ENCODE results near the gene PLVAP. TPM values are rescaled to one million over a fixed set of nuclear protein-coding genes. Genes with fewer than 3 reads are reported as not detected.
A peak's percentile ranks its signal among the peaks of the same experiment; 100 is the strongest.

The PLVAP gene
- total RNA-seq, 1 experiment from 2014 or later, result not detected

DNA sequence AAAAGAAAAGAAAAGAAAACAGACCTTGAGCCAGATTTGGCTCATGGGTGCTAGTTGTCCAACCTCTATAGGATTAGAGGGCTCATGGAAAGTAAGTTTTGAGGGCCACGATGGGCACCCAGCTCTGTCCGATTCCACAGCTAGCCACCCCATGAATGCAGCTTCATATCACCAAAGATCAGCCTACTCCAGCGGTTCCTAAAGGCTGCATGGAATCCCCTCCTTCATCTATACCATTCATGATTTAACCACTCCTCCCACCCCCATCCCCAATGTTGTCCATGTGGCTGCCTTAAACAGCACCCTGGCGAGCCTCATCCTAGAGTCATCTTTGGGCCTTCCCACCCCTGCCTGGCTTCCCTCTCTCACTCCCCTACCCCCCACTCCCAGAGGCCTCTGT, 44.8 kb upstream of the PLVAP start:
- H3K27me3 Mint-ChIP-seq (ENCODE audit: low read depth), result peaks cover 7% of the 10 kb centered on the region
- Histone ChIP-seq H3K23me2 (ENCODE audit: insufficient read length, low read depth, low read length, poor library complexity, severe bottlenecking) (peaks cover 11% of the 10 kb centered on the region), H3K18ac (ENCODE audit: insufficient read length, low read depth, low read length) (no peak overlapping the region), H2AK5ac (ENCODE audit: insufficient read length, low read length) (no peak overlapping the region), H3K27ac (ENCODE audit: insufficient read length, low read depth, low read length) (no peak overlapping the region), H3T11ph (ENCODE audit: low read length) (no peak overlapping the region), H2AFZ (ENCODE audit: low read length) (no peak overlapping the region), H3K9ac (ENCODE audit: extremely low read depth, insufficient read length, low read length) (no peak overlapping the region), H3K27me3 (ENCODE audit: insufficient read depth, low read length) (no peaks in the 10 kb centered on the region), H2BK12ac (ENCODE audit: insufficient read length, low read depth, low read length) (no peak overlapping the region), H4K20me1 (ENCODE audit: control insufficient read depth, insufficient read depth, insufficient read length) (no peaks in the 10 kb centered on the region), H4K91ac (ENCODE audit: insufficient read length, low read depth, low read length) (no peak overlapping the region), H3K79me1 (ENCODE audit: insufficient read depth, low read depth, low read length, poor library complexity, severe bottlenecking) (no peaks in the 10 kb centered on the region), H2BK20ac (ENCODE audit: low read depth, low read length, poor library complexity, severe bottlenecking) (no peak overlapping the region), H2BK5ac (ENCODE audit: insufficient read length, low read length) (no peak overlapping the region), H2BK120ac (ENCODE audit: low read depth, low read length, poor library complexity, severe bottlenecking) (no peak overlapping the region), H3K4me2 (ENCODE audit: insufficient read depth, insufficient read length, low read length) (no peak overlapping the region), H2BK15ac (ENCODE audit: low read depth, low read length) (no peak overlapping the region), H3K4me1 (ENCODE audit: insufficient read depth, low read length) (no peaks in the 10 kb centered on the region; the same call in 1 of the 2 replicates), H3K23ac (ENCODE audit: insufficient read length, low read depth, low read length) (no peak overlapping the region), H3K79me2 (ENCODE audit: insufficient read depth, low read length) (no peaks in the 10 kb centered on the region), H3K56ac (ENCODE audit: insufficient read length, low read depth, low read length) (no peak overlapping the region), H4K5ac (ENCODE audit: insufficient read length, low read depth, low read length) (no peak overlapping the region), H4K8ac (replicated peaks; ENCODE audit: insufficient read length, low read depth, low read length) (no peak overlapping the region), H3K14ac (ENCODE audit: insufficient read depth, low read length) (no peak overlapping the region), H3K9me3 (ENCODE audit: control insufficient read depth, low read depth, low read length) (no peaks in the 10 kb centered on the region), H3K4ac (ENCODE audit: low read depth, low read length) (no peak overlapping the region)
- WGBS (ENCODE audit: extremely low coverage, insufficient read length, low lambda C conversion rate), result no CpG with 5 or more reads among the region's 4 CpGs
- H3K4me1 Mint-ChIP-seq, result peaks cover 19 to 34% of the 10 kb centered on the region in 2 experiments
- H3K27ac Mint-ChIP-seq, result no peak overlapping the region
- H3K4me3 Mint-ChIP-seq, result peak overlapping the region in 1 of 2 experiments; percentile 26; a peak in 1 of 5 replicates
- peaks cover 0 to 10% (median 4%) of the 10 kb centered on the region in 3 experiments; a peak in 2 of 7 replicates for H3K36me3 Mint-ChIP-seq (ENCODE audit: insufficient read depth in 1 of 3, low read depth in 3 of 3)
- H3K9me3 Mint-ChIP-seq, result no peaks in the 10 kb centered on the region; a peak in 1 of 5 replicates
- TF ChIP-seq, protein P1, sequence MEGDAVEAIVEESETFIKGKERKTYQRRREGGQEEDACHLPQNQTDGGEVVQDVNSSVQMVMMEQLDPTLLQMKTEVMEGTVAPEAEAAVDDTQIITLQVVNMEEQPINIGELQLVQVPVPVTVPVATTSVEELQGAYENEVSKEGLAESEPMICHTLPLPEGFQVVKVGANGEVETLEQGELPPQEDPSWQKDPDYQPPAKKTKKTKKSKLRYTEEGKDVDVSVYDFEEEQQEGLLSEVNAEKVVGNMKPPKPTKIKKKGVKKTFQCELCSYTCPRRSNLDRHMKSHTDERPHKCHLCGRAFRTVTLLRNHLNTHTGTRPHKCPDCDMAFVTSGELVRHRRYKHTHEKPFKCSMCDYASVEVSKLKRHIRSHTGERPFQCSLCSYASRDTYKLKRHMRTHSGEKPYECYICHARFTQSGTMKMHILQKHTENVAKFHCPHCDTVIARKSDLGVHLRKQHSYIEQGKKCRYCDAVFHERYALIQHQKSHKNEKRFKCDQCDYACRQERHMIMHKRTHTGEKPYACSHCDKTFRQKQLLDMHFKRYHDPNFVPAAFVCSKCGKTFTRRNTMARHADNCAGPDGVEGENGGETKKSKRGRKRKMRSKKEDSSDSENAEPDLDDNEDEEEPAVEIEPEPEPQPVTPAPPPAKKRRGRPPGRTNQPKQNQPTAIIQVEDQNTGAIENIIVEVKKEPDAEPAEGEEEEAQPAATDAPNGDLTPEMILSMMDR (conservative IDR thresholded peaks at IDR 0.05), result no peak
- DNase-seq, result no peak
